PC-3 (cell line): ENCODE data around the gene KRTAP5-11. TPM values are rescaled to one million over a fixed set of nuclear protein-coding genes. Genes with fewer than 3 reads are reported as not detected.
"Not testable (repeated sequence)": the region's sequence is repeated elsewhere in the genome, so short reads cannot be mapped to it uniquely, and the experiment has no call there.

Experiments used
- ATAC-seq: fragments of 200-7000 bp; cut with Tn5 transposase; 2 replicates; pipeline ENCODE4 v1.9.1; 2020; ENCODE audit warnings: mild to moderate bottlenecking, moderate library complexity
- BruUV-seq: library from RNA; stranded (reverse); fragments of 400-500 nt; replicated peaks from 2 replicates; lab custom pipeline; 2021; lab: Mats Ljungman, UMichigan
- CTCF ChIA-PET: fragments of 300-600 bp; sonication (Branson Sonifier 250); formaldehyde crosslinking; loops from one replicate; lab custom pipeline; 2022; ENCODE audit warnings: antibody characterized with exemption; lab: Charles Lee
- POLR2A ChIA-PET: fragments of 300-600 bp; sonication (Branson Sonifier 250); formaldehyde crosslinking; loops from one replicate; lab custom pipeline; 2022; ENCODE audit warnings: antibody characterized with exemption; ENCODE audit not compliant: unreplicated experiment; lab: Charles Lee
- DNase-seq: peaks from one replicate; pipeline ENCODE4 v3.0.0-alpha.2; 2015
- H2AFZ ChIP-seq: fragments of 300-600 bp; sonication (generic); 2 replicates; pipeline ENCODE4 v1.6.0; 2016; ENCODE audit warnings: antibody characterized with exemption, low read length
- H3F3A ChIP-seq: fragments of 300-600 bp; sonication (generic); one replicate; pipeline ENCODE4 v1.6.0; 2017; ENCODE audit warnings: antibody characterized with exemption, low read length, control low read depth, mild to moderate bottlenecking; ENCODE audit not compliant: unreplicated experiment
- H3K27ac ChIP-seq: fragments of 300-600 bp; sonication (generic); 2 replicates; pipeline ENCODE4 v1.5.1; 2016; ENCODE audit warnings: mild to moderate bottlenecking, low read length
- H3K27me3 ChIP-seq: fragments of 300-600 bp; sonication (generic); 2 replicates; pipeline ENCODE4 v1.6.1; 2016; ENCODE audit warnings: low read length, mixed read lengths
- H3K36me3 ChIP-seq: fragments of 300-600 bp; sonication (generic); 2 replicates; pipeline ENCODE4 v1.6.1; 2016; ENCODE audit warnings: low read depth, mixed run types, low read length, mixed read lengths
- H3K4me1 ChIP-seq: fragments of 300-600 bp; sonication (generic); 2 replicates; pipeline ENCODE4 v1.5.1; 2016; ENCODE audit warnings: low read length; ENCODE audit not compliant: insufficient read depth
- H3K4me2 ChIP-seq: fragments of 300-600 bp; sonication (generic); 2 replicates; pipeline ENCODE4 v1.6.0; 2016; ENCODE audit warnings: low read length
- H3K4me3 ChIP-seq: fragments of 300-600 bp; sonication (generic); 2 replicates; pipeline ENCODE4 v1.5.1; 2016; ENCODE audit warnings: mild to moderate bottlenecking, low read length, mixed read lengths
- H3K79me2 ChIP-seq: fragments of 300-600 bp; sonication (generic); 2 replicates; pipeline ENCODE4 v1.6.1; 2017; ENCODE audit warnings: low read length, mixed read lengths
- H3K9ac ChIP-seq: fragments of 300-600 bp; sonication (generic); 2 replicates; pipeline ENCODE4 v1.6.0; 2016; ENCODE audit warnings: mild to moderate bottlenecking, low read length
- H3K9me2 ChIP-seq: fragments of 300-600 bp; sonication (generic); replicated peaks from 2 replicates; pipeline ENCODE4 v1.6.1; 2016; ENCODE audit warnings: mixed run types, low read length, mixed read lengths
- H3K9me3 ChIP-seq: fragments of 300-600 bp; sonication (generic); 2 replicates; pipeline ENCODE4 v1.6.1; 2016; ENCODE audit warnings: low read length, mixed read lengths
- H4K20me1 ChIP-seq: fragments of 300-600 bp; sonication (generic); 2 replicates; pipeline ENCODE4 v1.6.1; 2016; ENCODE audit warnings: low read length, mixed read lengths
- CTCF ChIP-seq: fragments of 300-600 bp; sonication (generic); conservative IDR thresholded peaks from 2 replicates; pipeline ENCODE4 v1.5.1; 2017; ENCODE audit warnings: antibody characterized with exemption, low read depth, mild to moderate bottlenecking, low read length
- EZH2 ChIP-seq: fragments of 300-600 bp; sonication (generic); IDR thresholded peaks from one replicate; pipeline ENCODE4 v1.6.1; 2017; ENCODE audit warnings: antibody characterized with exemption, mild to moderate bottlenecking, low read length; ENCODE audit not compliant: unreplicated experiment
- EZH2phosphoT487 ChIP-seq: fragments of 300-600 bp; sonication (generic); IDR thresholded peaks from 2 replicates; pipeline ENCODE4 v1.6.1; 2018; ENCODE audit warnings: mild to moderate bottlenecking, antibody characterized with exemption, low read length, borderline replicate concordance
- intact Hi-C: fragments of 100-400 bp; cut with micrococcal nuclease; formaldehyde crosslinking; loops from 2 replicates; pipeline ENCODE4 v1.9.0; 2023
- total RNA-seq: library from RNA; depleted of rRNA; stranded (reverse); fragments of >200 nt; gene quantifications from 2 replicates; pipeline ENCODE4 v1.2.3, GENCODE V29; 2014

KRTAP5-11 gene
- total RNA-seq, 1 experiment from 2014 or later, result not detected

DNA sequence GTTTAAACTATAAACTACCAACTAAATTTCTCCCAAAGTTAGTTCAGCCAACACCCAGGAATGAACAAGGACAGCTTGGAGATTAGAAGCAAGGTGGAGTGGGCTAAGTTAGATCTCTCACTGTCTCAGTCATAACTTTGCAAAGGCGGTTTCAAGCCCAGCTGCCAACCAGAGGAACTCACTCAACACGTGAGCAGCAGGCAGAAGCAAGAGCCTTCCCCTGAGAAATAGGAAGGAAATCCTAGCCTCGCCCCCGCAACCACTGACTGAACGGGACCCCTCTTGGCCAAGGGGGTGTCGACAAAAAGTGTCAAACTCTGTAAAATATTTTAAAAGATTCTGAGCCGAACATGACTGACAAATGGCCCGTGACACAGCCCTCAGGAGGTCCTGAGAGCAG lies 38.8 kb downstream of the KRTAP5-11 start:
- no peaks in the 10 kb centered on the region for H3K9me2 ChIP-seq
- no peaks in the 10 kb centered on the region for H3K36me3 ChIP-seq
- H3K9me3 ChIP-seq, result no peaks in the 10 kb centered on the region
- no peak overlapping the region for H2AFZ ChIP-seq
- intact Hi-C loops, result no loop called here
- no peak overlapping the region for H3K27ac ChIP-seq
- no peak overlapping the region for H3K4me3 ChIP-seq
- ATAC-seq (no peak), DNase-seq (no peak)
- no peaks in the 10 kb centered on the region for H3F3A ChIP-seq
- H3K27me3 ChIP-seq, result peaks cover 52% of the 10 kb centered on the region; the same call in 1 of the 2 replicates
- H3K4me2 ChIP-seq, result no peak overlapping the region
- no TSS peak for BruUV-seq
- no peaks in the 10 kb centered on the region for H4K20me1 ChIP-seq
- TF ChIP-seq CTCF (no peak), EZH2 (no peak), EZH2phosphoT487 (no peak)
- H3K9ac ChIP-seq, result no peak overlapping the region
- CTCF ChIA-PET, result interaction anchor here (0.8 kb wide), 1 partner anchor 483 kb away, joined by 4 read pairs; no protein-coding TSS in a partner anchor
- H3K79me2 ChIP-seq, result no peaks in the 10 kb centered on the region
- H3K4me1 ChIP-seq, result no peaks in the 10 kb centered on the region
- POLR2A ChIA-PET, result no interaction called here

DNA sequence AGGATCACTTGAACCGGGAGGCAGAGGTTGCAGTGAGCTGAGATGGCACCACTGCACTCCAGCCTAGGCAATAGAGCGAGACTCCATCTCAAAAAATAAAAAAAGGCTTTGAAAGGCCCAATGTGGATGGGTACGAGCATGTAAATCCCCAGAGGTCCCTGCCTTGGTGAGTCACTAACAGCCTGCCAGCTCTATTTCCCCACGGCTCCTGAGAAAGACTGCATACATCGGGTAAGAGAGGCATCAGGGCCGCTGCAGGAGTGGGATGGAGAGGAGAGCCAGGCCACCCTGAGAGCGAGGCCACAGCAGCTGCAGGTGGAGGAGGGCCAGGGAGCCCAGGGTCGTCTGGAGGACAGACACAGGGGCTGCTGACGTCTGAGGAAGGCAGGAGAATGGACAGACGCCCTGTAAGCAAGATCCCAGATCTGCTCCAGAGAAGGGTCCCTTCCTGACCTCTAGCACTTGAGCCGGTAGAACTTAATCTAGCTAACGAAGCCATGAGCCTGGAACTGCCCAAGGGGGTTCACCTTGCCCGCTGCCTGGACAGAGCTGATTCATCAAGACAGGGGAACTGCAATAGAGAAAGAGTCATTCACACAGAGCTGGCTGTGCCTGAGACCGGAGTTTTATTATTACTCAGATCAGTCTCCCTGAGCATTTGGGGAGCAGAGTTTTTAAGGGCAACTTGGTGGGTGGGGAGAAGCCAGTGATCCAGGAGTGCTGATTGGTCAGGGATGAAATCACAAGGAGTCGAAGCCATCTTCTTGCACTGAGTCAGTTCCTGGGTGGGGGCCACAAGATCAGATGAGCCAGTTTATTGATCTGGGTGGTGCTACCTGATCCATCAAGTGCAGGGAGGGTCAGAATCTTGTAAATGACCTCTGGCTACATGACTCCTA lies 39.5 kb downstream of the KRTAP5-11 start:
- Histone ChIP-seq H3K4me2 (no peak overlapping the region), H3F3A (no peaks in the 10 kb centered on the region), H2AFZ (no peak overlapping the region), H4K20me1 (no peaks in the 10 kb centered on the region), H3K9me2 (no peaks in the 10 kb centered on the region), H3K4me1 (no peaks in the 10 kb centered on the region), H3K9ac (no peak overlapping the region), H3K36me3 (no peaks in the 10 kb centered on the region), H3K27ac (no peak overlapping the region), H3K27me3 (peaks cover 45% of the 10 kb centered on the region), H3K79me2 (no peaks in the 10 kb centered on the region), H3K4me3 (no peak overlapping the region), H3K9me3 (no peaks in the 10 kb centered on the region)
- ATAC-seq, result no peak
- TF ChIP-seq EZH2 (no peak), EZH2phosphoT487 (no peak)
- no peak for DNase-seq
- no TSS peak for BruUV-seq
- ChIA-PET POLR2A (no interaction called here), CTCF (no interaction called here)
- intact Hi-C loops, result no loop called here

DNA sequence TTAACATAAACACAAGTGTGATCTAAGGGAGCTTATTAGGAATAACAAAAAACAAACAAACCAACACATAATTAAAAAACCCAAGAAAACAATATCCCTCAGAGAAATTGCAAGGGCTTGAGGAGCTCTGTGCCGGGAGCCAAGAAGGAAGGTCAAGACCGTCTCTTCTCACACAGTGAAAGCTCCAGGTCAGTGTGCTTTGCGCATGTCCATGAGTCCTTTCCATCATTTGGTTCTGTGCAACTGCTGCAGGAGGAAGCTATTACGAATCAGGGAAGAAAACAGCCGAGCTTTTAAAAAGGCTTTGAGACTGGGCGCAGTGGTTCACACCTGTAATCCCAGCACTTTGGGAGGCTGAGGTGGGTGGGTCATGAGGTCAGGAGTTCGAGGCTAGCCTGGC lies 40.3 kb downstream of the KRTAP5-11 start:
- TF ChIP-seq CTCF, result no peak
- no peak for TF ChIP-seq EZH2phosphoT487
- no peak for TF ChIP-seq EZH2
- Histone ChIP-seq H3K4me2 (no peak overlapping the region), H3F3A (no peaks in the 10 kb centered on the region), H4K20me1 (no peaks in the 10 kb centered on the region), H3K79me2 (no peaks in the 10 kb centered on the region), H3K9me2 (no peaks in the 10 kb centered on the region), H3K4me3 (no peak overlapping the region), H3K36me3 (no peaks in the 10 kb centered on the region), H2AFZ (no peak overlapping the region), H3K4me1 (no peaks in the 10 kb centered on the region), H3K9ac (no peak overlapping the region), H3K9me3 (no peaks in the 10 kb centered on the region), H3K27ac (no peak overlapping the region), H3K27me3 (peaks cover 38% of the 10 kb centered on the region)
- intact Hi-C loops, result no loop called here
- no TSS peak for BruUV-seq
- DNase-seq (no peak), ATAC-seq (no peak)
- ChIA-PET CTCF (no interaction called here), POLR2A (no interaction called here)

- DNase-seq, POLR2A ChIA-PET, CTCF ChIA-PET, H3K4me2 ChIP-seq, H4K20me1 ChIP-seq, intact Hi-C loops, H3K9ac ChIP-seq, H3K4me3 ChIP-seq, H3K9me3 ChIP-seq, H3K27ac ChIP-seq, H3K36me3 ChIP-seq, ATAC-seq, H2AFZ ChIP-seq, H3K4me1 ChIP-seq, H3K9me2 ChIP-seq, BruUV-seq, H3F3A ChIP-seq, H3K79me2 ChIP-seq: not testable (repeated sequence)
- peaks cover 21% of the 10 kb centered on the region for H3K27me3 ChIP-seq
These were observed 42.0 kb downstream of the KRTAP5-11 start for GRCh38 chr11:71540521-71541304.
